GM18498 (cell line): Measurements from ENCODE around the gene CCDC9.

Source experiments
- ATAC-seq: cut with Tn5 transposase; IDR thresholded peaks from one replicate; pipeline ENCODE4 v1.9.1; 2021; ENCODE audit warnings: mild to moderate bottlenecking, moderate library complexity; ENCODE audit not compliant: unreplicated experiment

CCDC9 gene

GRCh38 chr19:47255879-47256692, at the start of gene CCDC9:
CCDC9 (plus strand) TSS chr19:47256525; CDS start chr19:47258401, 1,876 bp downstream.
- peak; percentile 60 for ATAC-seq

DNA sequence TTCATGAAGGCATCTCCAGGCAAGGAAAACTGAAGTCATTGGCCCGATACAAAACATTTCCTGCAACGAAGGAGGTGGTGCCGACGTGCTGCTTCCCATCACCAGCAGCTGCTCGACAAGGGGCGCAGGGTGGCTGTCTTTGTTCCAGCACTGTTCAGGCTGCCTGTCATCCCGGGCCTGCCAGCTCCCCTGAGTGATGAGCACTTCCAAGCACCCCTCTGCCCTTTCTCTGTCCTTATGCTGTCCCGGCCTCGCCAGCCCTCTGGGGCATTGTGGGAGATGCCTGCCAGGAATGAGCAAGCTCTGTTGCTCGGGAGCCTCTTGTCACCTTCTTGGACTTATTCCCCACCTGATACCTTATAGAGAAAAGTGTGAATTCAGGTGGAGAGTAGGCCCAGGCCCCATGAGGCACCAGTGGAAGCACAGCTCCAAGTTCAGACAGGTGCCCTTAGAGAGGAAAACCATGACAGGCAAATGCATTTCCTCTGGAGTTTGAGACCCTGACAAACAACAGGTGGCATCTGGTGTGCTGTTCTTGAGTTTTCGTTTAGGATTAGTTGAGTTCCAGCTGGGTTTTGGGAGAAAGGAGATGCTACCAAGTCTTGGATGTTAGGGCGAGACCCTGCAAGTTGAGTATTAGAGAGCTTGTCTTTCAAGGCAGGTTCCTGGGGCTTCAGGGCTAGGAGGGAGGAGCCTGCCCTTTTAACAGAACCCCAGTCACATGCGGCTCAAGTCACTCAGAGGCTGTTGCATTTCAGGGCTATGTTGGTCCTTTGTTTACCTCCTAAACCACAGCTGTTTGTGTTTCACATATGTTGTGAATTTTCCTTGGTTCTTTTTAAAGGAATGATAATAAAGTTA, 46.8 kb upstream of the CCDC9 start:
- ATAC-seq, result no peak

DNA sequence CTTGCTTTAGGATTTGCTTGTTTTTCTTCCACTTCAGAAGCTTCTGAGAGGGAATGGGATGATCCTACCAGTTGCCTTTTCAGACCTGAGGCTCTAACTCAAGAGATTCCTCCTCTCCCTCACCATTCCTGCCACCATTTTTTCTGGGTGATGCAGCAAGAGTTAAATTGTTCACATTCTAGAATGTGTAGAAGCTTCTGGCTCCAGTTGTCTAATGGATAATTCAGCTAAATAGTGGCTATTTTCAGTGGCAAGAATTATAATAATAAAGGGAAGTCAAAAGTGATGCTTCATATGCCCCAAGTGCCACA, 46.2 kb upstream of the CCDC9 start:
- ATAC-seq, result no peak

GRCh38 chr19:47210689-47211316, 45.5 kb upstream of the CCDC9 start:
- no peak for ATAC-seq

- ATAC-seq, result no peak
These were observed 40.7 kb upstream of the CCDC9 start for GRCh38 chr19:47215581-47215980.

DNA sequence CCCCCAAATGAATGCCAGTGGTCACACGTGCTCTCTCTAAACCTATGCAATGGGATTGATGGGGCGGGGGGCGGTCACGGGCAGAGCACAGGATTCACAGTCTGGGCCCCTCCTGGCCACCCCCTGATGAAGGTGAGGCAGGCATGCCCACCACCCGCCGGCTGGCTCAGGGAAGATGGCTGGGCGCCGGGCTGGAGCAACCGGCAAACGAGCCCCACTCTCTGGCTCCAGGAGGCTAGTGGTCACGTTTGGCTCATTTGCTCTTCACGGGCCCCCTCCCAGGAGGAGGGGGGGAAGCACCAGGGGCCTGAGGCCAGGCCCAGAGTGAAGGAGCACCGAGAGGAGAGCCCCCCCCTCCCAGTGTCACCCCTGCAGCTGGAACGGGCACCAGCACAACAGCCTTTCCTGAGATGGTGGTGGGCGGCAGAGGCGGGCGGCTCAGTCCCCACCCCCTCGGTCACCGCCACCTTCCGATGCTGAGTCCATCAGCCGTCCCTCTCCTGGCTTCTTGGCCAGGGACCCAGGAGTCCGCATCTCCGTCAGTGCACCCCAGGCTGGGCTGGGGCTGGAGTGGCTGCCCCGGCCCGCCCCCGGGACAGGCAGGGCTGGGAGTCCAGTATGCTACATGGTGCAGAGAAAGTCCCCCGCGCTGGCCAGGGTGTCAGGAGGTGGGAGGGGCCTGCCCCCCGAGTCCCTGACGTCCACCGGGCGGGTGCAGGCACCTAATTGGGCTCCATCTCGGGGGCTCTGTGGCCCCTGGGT, 35.1 kb upstream of the CCDC9 start:
- no peak for ATAC-seq

- no peak for ATAC-seq
These were observed 34.4 kb upstream of the CCDC9 start for GRCh38 chr19:47221890-47222289.

GRCh38 chr19:47225746-47226425, 30.4 kb upstream of the CCDC9 start:
- peak; percentile 41 for ATAC-seq

- peak; percentile 24 for ATAC-seq
These were observed 29.6 kb upstream of the CCDC9 start for GRCh38 chr19:47226426-47227351.

DNA sequence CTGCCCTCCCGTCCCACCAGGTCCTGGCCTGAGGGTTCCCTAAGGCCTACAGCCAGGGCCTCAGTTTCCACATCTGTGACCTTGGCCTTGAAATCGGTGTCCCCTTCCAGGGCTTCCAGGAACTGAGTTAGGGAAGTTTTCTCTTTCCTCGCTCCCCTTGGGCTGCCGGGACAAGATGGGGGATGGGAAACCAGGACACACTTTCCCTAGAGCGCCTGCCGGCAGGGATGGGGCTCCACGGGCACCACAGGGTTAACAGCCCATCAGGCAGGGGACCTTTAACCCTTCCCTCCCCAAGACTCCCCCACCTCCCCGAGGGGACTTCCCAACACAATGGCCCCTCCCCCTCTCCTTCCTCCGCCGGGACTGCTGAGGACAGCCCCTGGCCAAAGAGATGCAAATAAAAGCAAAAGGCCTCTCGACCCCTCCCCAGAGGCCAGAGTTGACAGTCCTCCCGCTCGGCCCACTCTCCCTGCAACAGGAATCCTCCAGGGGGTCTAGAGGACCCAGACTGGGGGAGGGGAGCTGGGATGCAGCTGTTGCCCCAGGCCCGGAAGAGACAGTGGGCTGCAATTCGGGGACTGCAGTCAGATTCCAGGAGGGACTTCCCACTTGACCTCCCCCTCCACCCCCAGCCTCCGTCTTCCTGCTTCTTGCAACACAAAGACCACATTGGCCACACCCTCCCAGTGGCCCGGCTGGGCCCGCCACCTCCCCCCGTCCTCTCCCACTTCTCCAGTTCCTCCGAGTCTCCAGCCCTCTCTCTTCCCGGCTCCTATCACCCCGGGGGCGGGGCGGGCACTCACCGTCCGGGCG, 28.8 kb upstream of the CCDC9 start:
- ATAC-seq, result no peak

DNA sequence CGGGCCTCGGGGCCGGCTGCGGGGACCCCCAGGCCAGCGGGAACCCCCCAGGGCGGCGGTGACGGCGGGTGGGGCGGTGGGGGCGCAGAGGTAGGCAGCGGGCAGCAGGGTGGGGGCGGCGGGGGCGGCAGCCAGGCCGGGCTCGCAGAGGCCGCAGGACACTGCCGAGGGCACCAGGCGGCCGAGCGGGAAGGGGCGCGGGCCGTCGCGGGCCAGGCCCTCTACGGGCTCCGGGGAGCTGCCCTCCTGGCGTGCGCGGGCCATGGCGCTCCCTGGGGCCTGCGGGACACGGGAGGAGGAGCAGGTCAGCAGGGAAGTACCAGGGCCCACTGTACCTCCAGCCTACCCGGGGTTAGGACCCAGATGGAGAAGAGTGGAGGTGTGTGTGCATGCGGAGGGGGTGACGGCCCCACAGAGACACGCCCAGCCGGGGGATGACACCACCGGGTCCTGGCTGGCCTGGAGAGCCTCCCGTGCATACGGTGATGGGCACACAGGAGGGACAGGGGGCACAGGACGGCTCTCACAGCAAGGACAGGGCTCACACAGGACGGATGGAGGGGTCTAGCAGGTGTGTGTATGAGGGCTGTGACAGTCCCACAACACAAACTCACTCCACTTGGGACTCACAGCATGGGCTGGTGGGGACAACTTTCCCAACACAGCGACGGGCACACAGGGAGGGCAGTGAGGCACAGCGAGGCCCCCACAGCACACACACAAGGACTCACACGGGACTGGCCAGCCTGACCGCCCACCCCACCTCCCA, 28.0 kb upstream of the CCDC9 start:
- no peak for ATAC-seq

GRCh38 chr19:47228937-47229675, 27.2 kb upstream of the CCDC9 start:
- ATAC-seq, result no peak

DNA sequence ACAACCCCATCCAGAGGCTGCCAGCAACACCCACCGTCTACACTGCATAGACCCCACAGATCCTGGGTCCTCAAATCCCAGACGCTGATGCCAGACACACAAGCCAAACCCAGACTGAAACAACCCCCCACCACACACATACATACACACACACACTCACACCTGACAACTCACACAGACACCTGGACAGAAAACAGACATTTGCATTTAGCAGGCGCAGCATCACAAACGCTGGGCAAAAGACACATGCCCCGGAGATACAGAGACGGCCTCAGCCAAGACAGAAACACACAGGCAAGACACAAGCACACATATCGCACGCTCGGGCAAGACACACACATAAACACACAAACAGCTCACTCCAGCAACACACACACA, 26.7 kb upstream of the CCDC9 start:
- no peak for ATAC-seq

DNA sequence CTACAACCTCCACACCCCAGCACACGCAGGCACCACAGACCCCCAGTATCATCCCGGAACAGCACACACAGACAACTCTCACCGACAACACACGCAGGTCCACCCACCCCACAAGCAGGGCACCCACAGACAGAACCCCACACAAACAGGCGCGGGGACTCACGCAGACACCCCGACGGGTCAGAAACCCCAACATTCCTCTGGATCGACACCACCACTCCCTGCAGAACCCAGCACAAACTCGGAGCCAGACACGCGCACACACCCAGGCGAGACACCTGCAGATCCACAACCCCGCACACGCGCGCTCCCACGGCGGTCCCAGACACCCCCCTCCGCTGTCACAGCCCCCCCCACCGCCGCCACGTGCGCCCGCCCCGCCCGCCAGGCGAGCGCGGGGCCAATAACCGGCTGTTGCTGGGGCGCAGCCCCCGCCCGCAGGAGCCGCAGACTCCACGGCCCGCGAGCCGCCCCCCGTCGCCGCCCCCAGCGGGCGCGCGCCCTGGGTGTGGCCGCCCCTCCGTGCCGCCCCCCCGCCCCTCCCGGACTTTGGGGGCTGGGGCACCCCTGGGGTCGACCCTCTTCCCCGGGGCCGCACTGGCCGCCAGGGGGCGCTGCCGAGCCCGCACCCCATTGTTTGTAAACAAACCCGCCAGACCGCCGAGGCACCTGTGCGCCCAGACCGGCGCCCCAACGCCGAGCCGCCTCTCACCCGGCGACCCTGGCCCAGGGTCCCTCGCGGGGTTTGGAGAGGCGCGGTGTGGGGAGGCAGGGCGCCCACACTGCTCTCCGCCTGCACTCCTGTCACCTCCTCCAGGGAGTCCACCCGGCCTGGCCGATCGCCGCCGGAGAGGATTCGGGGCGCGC, 26.0 kb upstream of the CCDC9 start:
- ATAC-seq, result peak; percentile 23

DNA sequence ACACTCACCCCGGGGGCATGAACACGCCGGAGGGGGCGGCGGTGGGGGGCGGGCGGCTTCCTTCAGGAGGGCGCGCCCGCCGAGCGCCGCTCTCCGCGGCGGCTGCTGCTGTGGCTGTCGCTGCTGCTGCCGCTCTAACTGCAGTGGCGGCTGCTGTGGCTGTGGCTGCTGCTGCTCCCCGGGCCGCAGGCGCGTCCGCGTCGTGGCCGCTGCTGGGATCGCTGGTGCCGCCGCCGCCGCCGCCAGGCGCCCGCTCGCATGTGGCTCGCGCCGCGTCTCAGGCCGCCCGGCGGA, 25.5 kb upstream of the CCDC9 start, which contains the start of gene BBC3:
Gene BBC3, minus strand, starts transcription at position 279 of the 294 bp plus-strand sequence. CDS start 2,768 bp downstream, outside the sequence.
- no peak for ATAC-seq
